22Rv1 (cell line): ENCODE results near the gene VSNL1.

Source experiments
- ZFX ChIP-seq: fragments of 450-650 bp; IDR thresholded peaks from 2 replicates; pipeline ENCODE4 v1.6.1; 2017; ENCODE audit warnings: antibody characterized with exemption, borderline replicate concordance
- TF ChIP-seq, protein P1 (sequence below): fragments of 450-650 bp; IDR thresholded peaks from 2 replicates; pipeline ENCODE4 v1.5.1; 2017; ENCODE audit warnings: mild to moderate bottlenecking

DNA sequence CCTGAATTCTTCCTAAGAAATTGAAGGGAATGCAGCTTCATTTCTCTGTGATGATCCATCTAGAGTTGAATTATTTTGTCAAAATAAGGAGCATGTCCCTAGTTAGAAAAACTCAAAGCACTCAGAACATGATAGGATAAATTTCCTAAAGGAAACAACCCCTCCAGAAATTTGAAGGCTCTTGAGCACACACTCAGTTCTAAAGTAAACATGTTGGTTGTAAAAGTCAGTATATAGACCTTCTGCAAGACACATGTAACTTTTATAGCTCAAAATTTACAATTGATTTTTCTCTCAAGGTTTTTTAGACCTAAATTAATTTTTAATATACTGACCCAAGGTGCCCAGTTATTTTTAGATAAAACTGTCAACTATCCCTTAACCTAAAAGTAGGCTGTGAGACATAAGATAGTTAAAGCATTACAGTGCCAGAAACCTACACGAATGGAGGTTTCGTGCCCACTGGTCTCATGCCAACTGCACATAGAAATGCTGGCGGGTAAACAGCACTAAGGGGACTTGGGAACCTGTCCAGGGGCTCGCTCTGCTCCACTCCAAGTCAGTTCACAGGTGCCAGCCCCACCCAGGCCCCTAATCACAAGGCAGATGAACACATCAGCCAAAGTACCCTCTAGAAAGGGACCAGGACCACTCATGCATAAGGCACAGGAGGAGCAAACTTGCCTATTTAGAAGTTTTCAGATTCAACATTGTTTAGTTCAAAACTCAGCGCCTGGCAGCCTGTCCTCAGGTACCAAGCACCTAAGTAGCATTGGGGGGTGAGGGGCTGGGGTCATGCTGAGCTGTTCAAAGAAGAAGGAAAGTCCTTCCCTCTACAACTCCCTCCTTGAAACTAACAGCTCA lies 106.6 kb downstream of the VSNL1 start:
- TF ChIP-seq, protein P1, sequence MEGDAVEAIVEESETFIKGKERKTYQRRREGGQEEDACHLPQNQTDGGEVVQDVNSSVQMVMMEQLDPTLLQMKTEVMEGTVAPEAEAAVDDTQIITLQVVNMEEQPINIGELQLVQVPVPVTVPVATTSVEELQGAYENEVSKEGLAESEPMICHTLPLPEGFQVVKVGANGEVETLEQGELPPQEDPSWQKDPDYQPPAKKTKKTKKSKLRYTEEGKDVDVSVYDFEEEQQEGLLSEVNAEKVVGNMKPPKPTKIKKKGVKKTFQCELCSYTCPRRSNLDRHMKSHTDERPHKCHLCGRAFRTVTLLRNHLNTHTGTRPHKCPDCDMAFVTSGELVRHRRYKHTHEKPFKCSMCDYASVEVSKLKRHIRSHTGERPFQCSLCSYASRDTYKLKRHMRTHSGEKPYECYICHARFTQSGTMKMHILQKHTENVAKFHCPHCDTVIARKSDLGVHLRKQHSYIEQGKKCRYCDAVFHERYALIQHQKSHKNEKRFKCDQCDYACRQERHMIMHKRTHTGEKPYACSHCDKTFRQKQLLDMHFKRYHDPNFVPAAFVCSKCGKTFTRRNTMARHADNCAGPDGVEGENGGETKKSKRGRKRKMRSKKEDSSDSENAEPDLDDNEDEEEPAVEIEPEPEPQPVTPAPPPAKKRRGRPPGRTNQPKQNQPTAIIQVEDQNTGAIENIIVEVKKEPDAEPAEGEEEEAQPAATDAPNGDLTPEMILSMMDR: no peak
- TF ChIP-seq ZFX: no peak
